NB4 (cell line): ENCODE results near the gene HS3ST3A1.

Source experiments
- DNase-seq: peaks from one replicate; pipeline ENCODE4 v3.0.0; 2010; ENCODE audit warnings: low read depth
- H3K4me3 ChIP-seq: one replicate; pipeline ENCODE4 v1.5.1; 2011; ENCODE audit warnings: mild to moderate bottlenecking, low read depth, low read length, moderate library complexity
- MYC ChIP-seq: IDR thresholded peaks from 2 replicates; pipeline ENCODE4 v1.6.1; 2011; ENCODE audit warnings: low read depth, low read length
- POLR2A ChIP-seq: IDR thresholded peaks from 2 replicates; pipeline ENCODE4 v1.6.1; 2011; ENCODE audit warnings: mild to moderate bottlenecking; ENCODE audit not compliant: insufficient read length; ENCODE audit errors: extremely low read depth
- TF ChIP-seq, protein P1 (sequence below): IDR thresholded peaks from 2 replicates; pipeline ENCODE4 v1.6.1; 2011; ENCODE audit warnings: low read depth, low read length
- TF ChIP-seq, protein P2 (sequence below): IDR thresholded peaks from one replicate; pipeline ENCODE4 v1.5.1; 2012; ENCODE audit warnings: low read depth, low read length

HS3ST3A1 gene

DNA sequence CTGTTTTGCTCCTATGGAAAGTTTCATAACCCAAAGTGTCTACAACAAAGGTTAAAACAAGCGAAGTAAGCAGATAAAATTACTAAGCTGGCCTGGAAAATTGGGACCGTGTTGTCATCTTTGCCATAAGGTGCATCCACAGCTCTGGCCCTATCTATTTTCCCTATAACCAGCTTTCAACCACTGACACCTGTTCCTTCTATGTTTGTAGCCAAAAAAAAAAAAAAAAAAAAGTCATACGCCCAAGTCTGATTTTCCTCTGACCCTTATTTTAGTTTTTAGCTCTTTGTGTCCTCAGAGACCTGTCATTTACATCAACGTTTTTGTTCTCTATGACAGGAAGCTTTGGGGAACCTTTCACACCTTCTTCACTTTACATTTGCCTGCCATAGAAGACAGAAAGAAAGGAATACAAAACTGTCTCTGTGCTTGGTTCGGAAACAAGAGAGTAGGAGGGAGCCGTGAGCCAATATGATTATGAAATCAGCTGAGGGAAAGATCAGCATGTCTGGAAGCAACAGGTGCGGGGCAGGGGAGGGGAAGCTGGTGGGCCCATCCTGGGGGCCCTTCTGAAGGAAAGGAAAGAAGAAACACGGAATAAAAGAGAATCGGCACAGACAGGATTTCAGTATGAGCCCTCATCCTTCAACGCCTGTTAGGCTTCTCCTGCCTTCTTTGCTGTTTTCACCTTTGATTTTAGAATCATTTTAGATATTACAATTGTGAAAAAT is 8.5 kb downstream of the HS3ST3A1 start:
- no peak overlapping the region for H3K4me3 ChIP-seq
- no peak for DNase-seq
- TF ChIP-seq, protein P1, sequence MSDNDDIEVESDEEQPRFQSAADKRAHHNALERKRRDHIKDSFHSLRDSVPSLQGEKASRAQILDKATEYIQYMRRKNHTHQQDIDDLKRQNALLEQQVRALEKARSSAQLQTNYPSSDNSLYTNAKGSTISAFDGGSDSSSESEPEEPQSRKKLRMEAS, result no peak
- TF ChIP-seq, protein P2, sequence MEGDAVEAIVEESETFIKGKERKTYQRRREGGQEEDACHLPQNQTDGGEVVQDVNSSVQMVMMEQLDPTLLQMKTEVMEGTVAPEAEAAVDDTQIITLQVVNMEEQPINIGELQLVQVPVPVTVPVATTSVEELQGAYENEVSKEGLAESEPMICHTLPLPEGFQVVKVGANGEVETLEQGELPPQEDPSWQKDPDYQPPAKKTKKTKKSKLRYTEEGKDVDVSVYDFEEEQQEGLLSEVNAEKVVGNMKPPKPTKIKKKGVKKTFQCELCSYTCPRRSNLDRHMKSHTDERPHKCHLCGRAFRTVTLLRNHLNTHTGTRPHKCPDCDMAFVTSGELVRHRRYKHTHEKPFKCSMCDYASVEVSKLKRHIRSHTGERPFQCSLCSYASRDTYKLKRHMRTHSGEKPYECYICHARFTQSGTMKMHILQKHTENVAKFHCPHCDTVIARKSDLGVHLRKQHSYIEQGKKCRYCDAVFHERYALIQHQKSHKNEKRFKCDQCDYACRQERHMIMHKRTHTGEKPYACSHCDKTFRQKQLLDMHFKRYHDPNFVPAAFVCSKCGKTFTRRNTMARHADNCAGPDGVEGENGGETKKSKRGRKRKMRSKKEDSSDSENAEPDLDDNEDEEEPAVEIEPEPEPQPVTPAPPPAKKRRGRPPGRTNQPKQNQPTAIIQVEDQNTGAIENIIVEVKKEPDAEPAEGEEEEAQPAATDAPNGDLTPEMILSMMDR, result no peak
- TF ChIP-seq POLR2A (no peak), MYC (no peak)

DNA sequence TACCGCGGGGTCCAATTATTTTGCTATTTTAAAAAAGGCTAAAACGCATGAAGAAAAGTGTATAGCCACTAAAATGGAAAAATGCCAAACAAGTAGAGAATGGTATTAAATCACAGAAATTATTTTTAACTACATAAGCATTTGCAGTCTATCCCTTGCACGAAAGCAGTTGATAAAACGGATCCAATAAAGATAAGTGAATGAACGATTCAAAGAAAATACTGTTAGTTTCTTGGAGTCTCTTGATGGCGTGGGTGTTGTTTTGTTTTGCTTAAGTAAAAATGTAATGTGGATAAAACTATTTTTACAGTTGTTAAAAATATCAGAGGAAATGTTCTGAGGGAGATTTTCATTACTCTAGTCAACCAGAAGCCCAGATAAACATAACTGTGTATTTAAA is 9.3 kb downstream of the HS3ST3A1 start:
- no peak overlapping the region for H3K4me3 ChIP-seq
- DNase-seq, result no peak
- TF ChIP-seq, protein P1, result no peak
- TF ChIP-seq POLR2A, result no peak
- TF ChIP-seq, protein P2, result no peak
- no peak for TF ChIP-seq MYC

DNA sequence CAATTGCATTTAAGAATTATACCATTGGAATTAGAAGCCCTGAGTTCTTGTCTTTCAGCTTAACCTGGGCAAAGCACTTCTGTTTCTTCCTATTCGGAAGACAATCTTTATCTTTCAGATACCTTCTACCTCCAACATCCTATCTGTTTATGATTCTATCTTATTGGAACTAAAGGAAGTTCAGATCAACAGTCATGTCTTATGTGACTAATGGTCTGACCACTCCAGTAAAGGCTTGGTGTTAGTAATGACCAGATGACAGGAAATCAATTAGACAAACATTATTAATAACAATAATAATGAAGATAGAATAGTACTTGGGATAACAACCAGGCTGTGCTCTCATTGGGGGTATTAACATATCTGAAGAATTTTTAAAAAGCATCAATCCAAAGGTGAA is 11.3 kb downstream of the HS3ST3A1 start:
- TF ChIP-seq, protein P2, result no peak
- TF ChIP-seq MYC, result no peak
- no peak for TF ChIP-seq POLR2A
- TF ChIP-seq, protein P1, result no peak
- no peak overlapping the region for H3K4me3 ChIP-seq
- DNase-seq, result no peak

DNA sequence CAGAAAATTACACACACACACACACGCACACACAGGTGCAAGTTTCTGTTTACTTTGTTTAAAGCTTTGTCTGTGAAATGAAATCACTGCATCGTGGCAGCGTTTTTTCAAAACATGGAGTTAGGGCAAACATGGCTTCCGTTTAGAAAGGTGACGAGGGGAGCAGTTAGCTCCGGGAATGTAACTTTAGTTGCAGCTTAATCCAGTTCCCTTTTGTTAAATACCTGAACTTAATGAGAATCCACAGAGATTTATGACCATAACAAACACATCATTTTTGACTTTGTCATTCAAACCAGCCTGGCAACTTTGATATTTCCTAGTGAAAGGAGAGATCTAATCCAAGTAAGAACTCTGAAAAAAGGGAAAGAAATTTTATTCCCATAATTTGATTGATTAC is 12.1 kb downstream of the HS3ST3A1 start:
- DNase-seq, result no peak
- no peak overlapping the region for H3K4me3 ChIP-seq

DNA sequence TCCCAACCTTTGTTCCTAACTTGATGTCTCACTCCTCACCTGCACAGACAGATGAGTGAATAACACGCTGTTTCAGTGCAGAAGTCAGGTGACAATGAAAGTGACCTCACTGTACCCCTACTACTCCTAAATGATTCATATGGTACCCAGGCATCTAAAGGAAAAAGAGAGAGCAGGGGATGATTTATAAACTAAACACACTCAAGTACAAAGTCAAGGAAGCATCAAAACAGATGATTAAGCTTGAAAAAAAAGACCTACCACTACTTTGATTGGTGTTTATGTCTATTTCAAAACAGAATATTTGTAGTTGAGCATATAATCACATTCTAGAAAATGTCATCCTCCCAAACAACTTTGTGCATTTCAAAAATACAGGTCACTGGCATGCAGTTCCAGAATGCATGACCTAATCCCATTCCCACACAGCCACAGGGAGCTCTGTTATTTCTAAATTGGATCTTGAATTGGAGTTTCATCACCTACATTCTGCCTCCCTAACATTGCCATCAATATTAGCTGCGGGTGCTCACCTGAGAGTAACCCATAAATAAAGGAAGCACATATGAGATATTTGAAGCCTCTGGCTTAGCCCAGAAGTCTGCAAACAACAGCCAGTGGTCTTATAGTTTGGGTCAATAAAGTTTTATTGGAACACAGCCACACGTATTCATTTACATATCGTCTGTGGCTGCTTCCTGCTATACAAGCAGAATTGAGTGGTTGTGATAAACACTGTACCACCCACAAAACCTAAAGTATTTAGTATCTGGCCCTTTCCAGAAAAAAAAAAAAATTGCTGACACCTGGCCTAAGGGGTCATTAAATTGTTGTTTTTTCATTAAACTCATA is 14.0 kb downstream of the HS3ST3A1 start:
- no peak for DNase-seq
- H3K4me3 ChIP-seq, result no peak overlapping the region
- TF ChIP-seq, protein P1, result no peak
- TF ChIP-seq, protein P2, result no peak
- no peak for TF ChIP-seq POLR2A
- no peak for TF ChIP-seq MYC

More for the DNA sequence above, 12.1 kb downstream of the HS3ST3A1 start:
- TF ChIP-seq, protein P1, result no peak
- TF ChIP-seq POLR2A (no peak), MYC (no peak)
- TF ChIP-seq, protein P2, result no peak
